ENCODE results near the gene SHISA4.
"Not testable (repeated sequence)": the region's sequence is repeated elsewhere in the genome, so short reads cannot be mapped to it uniquely, and the experiment has no call there.

Gene SHISA4

GRCh38 chr1:201933840-201934430 lies 45.2 kb downstream of the SHISA4 start:
- no peak for DNase-seq

- DNase-seq, result no peak
Observed at GRCh38 chr1:201937624-201938213, 49.0 kb downstream of the SHISA4 start.

GRCh38 chr1:201938440-201939035 lies 49.8 kb downstream of the SHISA4 start:
- no peak for DNase-seq

GRCh38 chr1:201939148-201939547 lies 50.5 kb downstream of the SHISA4 start:
- DNase-seq, result no peak

GRCh38 chr1:201939574-201939973 lies 50.9 kb downstream of the SHISA4 start:
- DNase-seq, result no peak

GRCh38 chr1:201940316-201940715 lies 51.6 kb downstream of the SHISA4 start:
- not testable (repeated sequence) for DNase-seq

- no peak for DNase-seq
Observed at GRCh38 chr1:201941420-201942128, 52.9 kb downstream of the SHISA4 start.

GRCh38 chr1:201942129-201942495 lies 53.4 kb downstream of the SHISA4 start:
- DNase-seq, result no peak

All from CD4-positive, alpha-beta T cell treated with Interleukin-17A for 1 hour (primary cell).